HEK293 (cell line): Measurements from ENCODE around the gene PREX1.

Experiments used
- GLI4 ChIP-seq: fragments of 450-650 bp; formaldehyde crosslinking; IDR thresholded peaks from 2 replicates; pipeline ENCODE4 v1.5.1; 2016; ENCODE audit warnings: missing biosample characterization, missing genetic modification characterization
- HIC1 ChIP-seq: fragments of 450-650 bp; formaldehyde crosslinking; IDR thresholded peaks from 2 replicates; pipeline ENCODE4 v1.5.1; 2016; ENCODE audit warnings: missing biosample characterization, missing genetic modification characterization
- KLF10 ChIP-seq: fragments of 450-650 bp; IDR thresholded peaks from 2 replicates; pipeline ENCODE4 v1.5.1; 2018; ENCODE audit warnings: missing biosample characterization, mild to moderate bottlenecking, missing genetic modification characterization
- OSR2 ChIP-seq: fragments of 450-650 bp; formaldehyde crosslinking; IDR thresholded peaks from 2 replicates; pipeline ENCODE4 v1.5.1; 2016; ENCODE audit warnings: missing biosample characterization, missing genetic modification characterization
- PRDM10 ChIP-seq: fragments of 450-650 bp; formaldehyde crosslinking; IDR thresholded peaks from 2 replicates; pipeline ENCODE4 v1.5.1; 2016; ENCODE audit warnings: missing biosample characterization, missing genetic modification characterization
- REPIN1 ChIP-seq: fragments of 450-650 bp; formaldehyde crosslinking; IDR thresholded peaks from 2 replicates; pipeline ENCODE4 v1.5.1; 2017; ENCODE audit warnings: missing biosample characterization, missing genetic modification characterization, low read depth
- SP7 ChIP-seq: fragments of 450-650 bp; formaldehyde crosslinking; IDR thresholded peaks from 2 replicates; pipeline ENCODE4 v1.5.1; 2016; ENCODE audit warnings: missing biosample characterization, missing genetic modification characterization
- WT1 ChIP-seq: fragments of 450-650 bp; formaldehyde crosslinking; IDR thresholded peaks from 2 replicates; pipeline ENCODE4 v1.5.1; 2016; ENCODE audit warnings: missing biosample characterization, missing genetic modification characterization
- ZNF148 ChIP-seq: fragments of 450-650 bp; formaldehyde crosslinking; IDR thresholded peaks from 2 replicates; pipeline ENCODE4 v1.5.0; 2017; ENCODE audit warnings: missing biosample characterization, missing genetic modification characterization, borderline replicate concordance
- ZNF211 ChIP-seq: fragments of 450-650 bp; formaldehyde crosslinking; IDR thresholded peaks from 2 replicates; pipeline ENCODE4 v1.5.1; 2016; ENCODE audit warnings: low read depth, missing biosample characterization, missing genetic modification characterization
- ZNF214 ChIP-seq: fragments of 450-650 bp; formaldehyde crosslinking; IDR thresholded peaks from 2 replicates; pipeline ENCODE4 v1.5.1; 2017; ENCODE audit warnings: missing biosample characterization, mild to moderate bottlenecking, missing genetic modification characterization, borderline replicate concordance
- ZNF280D ChIP-seq: fragments of 450-650 bp; formaldehyde crosslinking; IDR thresholded peaks from 2 replicates; pipeline ENCODE4 v1.5.1; 2016; ENCODE audit warnings: missing biosample characterization, missing genetic modification characterization
- ZNF335 ChIP-seq: fragments of 450-650 bp; formaldehyde crosslinking; conservative IDR thresholded peaks from 2 replicates; pipeline ENCODE4 v1.5.1; 2016; ENCODE audit warnings: missing biosample characterization, missing genetic modification characterization
- ZNF423 ChIP-seq: fragments of 450-650 bp; formaldehyde crosslinking; IDR thresholded peaks from 2 replicates; pipeline ENCODE4 v1.5.1; 2016; ENCODE audit warnings: missing biosample characterization, missing genetic modification characterization
- ZNF433 ChIP-seq: fragments of 450-650 bp; formaldehyde crosslinking; IDR thresholded peaks from 2 replicates; pipeline ENCODE4 v1.5.1; 2016; ENCODE audit warnings: missing biosample characterization, missing genetic modification characterization, low read depth
- ZNF501 ChIP-seq: fragments of 450-650 bp; formaldehyde crosslinking; IDR thresholded peaks from 2 replicates; pipeline ENCODE4 v1.5.1; 2016; ENCODE audit warnings: missing biosample characterization, missing genetic modification characterization
- ZNF561 ChIP-seq: fragments of 450-650 bp; IDR thresholded peaks from 2 replicates; pipeline ENCODE4 v1.5.1; 2018; ENCODE audit warnings: missing biosample characterization, missing genetic modification characterization, borderline replicate concordance
- ZNF664 ChIP-seq: fragments of 450-650 bp; formaldehyde crosslinking; IDR thresholded peaks from 2 replicates; pipeline ENCODE4 v1.5.1; 2016; ENCODE audit warnings: missing biosample characterization, missing genetic modification characterization
- ZNF76 ChIP-seq: fragments of 450-650 bp; formaldehyde crosslinking; IDR thresholded peaks from 2 replicates; pipeline ENCODE4; 2016; ENCODE audit warnings: low read depth, missing biosample characterization, missing genetic modification characterization, borderline replicate concordance
- ZNF777 ChIP-seq: fragments of 450-650 bp; formaldehyde crosslinking; IDR thresholded peaks from 2 replicates; pipeline ENCODE4 v1.5.1; 2017; ENCODE audit warnings: missing biosample characterization, missing genetic modification characterization, borderline replicate concordance
- ZSCAN16 ChIP-seq: fragments of 450-650 bp; formaldehyde crosslinking; IDR thresholded peaks from 2 replicates; pipeline ENCODE4 v1.5.1; 2016; ENCODE audit warnings: missing biosample characterization, missing genetic modification characterization

PREX1 gene

GRCh38 chr20:48620507-48621375 is 207.1 kb downstream of the PREX1 start (continued):
- TF ChIP-seq ZNF501 (tag by site-specific recombination) (no peak), ZNF211 (tag by site-specific recombination) (no peak), ZNF214 (no peak), ZNF280D (tag by site-specific recombination) (no peak), ZNF76 (peak; percentile 36; the same call in 1 of the 2 replicates), ZNF335 (tag by site-specific recombination) (peak; percentile 93), ZNF561 (tag by site-specific recombination) (peak; percentile 34), REPIN1 (tag by site-specific recombination) (no peak), PRDM10 (peak; percentile 79), ZNF664 (tag by site-specific recombination) (no peak), ZSCAN16 (no peak), SP7 (tag by site-specific recombination) (peak; percentile 66; the same call in 1 of the 2 replicates), KLF10 (tag by site-specific recombination) (0 out of 2 replicates have a peak, but pooled peaks have one; percentile 18), OSR2 (tag by site-specific recombination) (no peak), ZNF423 (tag by site-specific recombination) (no peak), GLI4 (tag by site-specific recombination) (no peak), WT1 (tag by site-specific recombination) (peak; percentile 27; the same call in 1 of the 2 replicates), ZNF433 (no peak), HIC1 (0 out of 2 replicates have a peak, but pooled peaks have one; percentile 46), ZNF777 (tag by site-specific recombination) (no peak), ZNF148 (tag by site-specific recombination) (no peak)
